Natural killer cell (primary cell): ENCODE results near the gene RFPL4A. TPM values are rescaled to one million over a fixed set of nuclear protein-coding genes. Genes with fewer than 3 reads are reported as not detected.
"Not testable (repeated sequence)": the region's sequence is repeated elsewhere in the genome, so short reads cannot be mapped to it uniquely, and the experiment has no call there.

Source experiments
- ATAC-seq, 3 donors: fragments of 150-1000 bp in 2 of 3; fragments of 200-7000 bp in 1 of 3; cut with Tn5 transposase; 1 replicate in 1 of 3; 2 replicates in 2 of 3; pipeline ENCODE4 v1.10.0; 2021; ENCODE audit warnings: mild to moderate bottlenecking in 2 of 3, moderate library complexity in 2 of 3
- DNase-seq, 2 donors: peaks; one replicate each; pipeline versions ENCODE4 v3.0.0 to v3.0.0-alpha.2; 2013 to 2021; ENCODE audit warnings: mixed read lengths in 1 of 2
- H3K27ac ChIP-seq: one replicate; pipeline ENCODE4 v1.5.1; 2013; ENCODE audit warnings: mild to moderate bottlenecking, low read length
- H3K27me3 ChIP-seq: one replicate; pipeline ENCODE4 v1.6.1; 2013; ENCODE audit warnings: low read length; ENCODE audit not compliant: control insufficient read depth, insufficient read depth
- H3K36me3 ChIP-seq: one replicate; pipeline ENCODE4 v1.6.1; 2013; ENCODE audit warnings: low read length; ENCODE audit not compliant: control insufficient read depth, insufficient read depth
- H3K4me1 ChIP-seq: one replicate; pipeline ENCODE4 v1.6.1; 2013; ENCODE audit warnings: low read length; ENCODE audit not compliant: control insufficient read depth, insufficient read depth
- H3K4me3 ChIP-seq: one replicate; pipeline ENCODE4 v1.5.1; 2013; ENCODE audit warnings: low read length
- H3K9me3 ChIP-seq: one replicate; pipeline ENCODE4 v1.6.1; 2013; ENCODE audit warnings: low read length; ENCODE audit not compliant: control insufficient read depth, insufficient read depth
- H3K27ac Mint-ChIP-seq, 2 donors: one replicate each; pipeline ENCODE4 v1.8.0; 2022; ENCODE audit warnings: mild to moderate bottlenecking in 2 of 2, mixed read lengths in 2 of 2, moderate library complexity in 1 of 2
- H3K27me3 Mint-ChIP-seq, 2 donors: one replicate each; pipeline ENCODE4 v1.8.0; 2022; ENCODE audit warnings: low read depth in 2 of 2, mixed read lengths in 2 of 2
- H3K36me3 Mint-ChIP-seq: one replicate; pipeline ENCODE4 v1.8.0; 2022; ENCODE audit warnings: mixed read lengths
- H3K4me1 Mint-ChIP-seq, 2 donors: one replicate each; pipeline ENCODE4 v1.8.0; 2022; ENCODE audit warnings: mixed read lengths in 2 of 2
- H3K4me3 Mint-ChIP-seq: one replicate; pipeline ENCODE4 v1.8.0; 2022; ENCODE audit warnings: mild to moderate bottlenecking, moderate library complexity, mixed read lengths
- H3K9me3 Mint-ChIP-seq, 2 donors: one replicate each; pipeline ENCODE4 v1.8.0; 2022; ENCODE audit warnings: mixed read lengths in 2 of 2
- CTCF ChIP-seq: fragments of 200-600 bp; IDR thresholded peaks from one replicate; pipeline ENCODE4 v1.8.0; 2022; ENCODE audit warnings: antibody characterized with exemption
- WGBS: methylation state at CpG from one replicate; pipeline ENCODE4 v1.1.7; 2013; ENCODE audit warnings: missing lambda C conversion rate; ENCODE audit not compliant: insufficient coverage; 5-methylcytosine and 5-hydroxymethylcytosine counted together
- intact Hi-C: fragments of 100-400 bp; cut with micrococcal nuclease; formaldehyde crosslinking; loops from one replicate; pipeline ENCODE4 v1.14.2; 2022
- total RNA-seq, 4 donors: library from RNA; stranded (reverse); fragments of 120-200 nt in 1 of 4; gene quantifications; one replicate each; pipeline versions ENCODE4 v1.2.3 to v1.2.4, GENCODE V29; 2013 to 2022

RFPL4A gene
- total RNA-seq, 3 donors from 2014 or later (not counting 1 experiment from before 2014, with no cell fraction given) = not detected

GRCh38 chr19:55750715-55751114 is 8.2 kb upstream of the RFPL4A start:
- no peaks in the 10 kb centered on the region for H3K4me1 Mint-ChIP-seq
- Histone ChIP-seq H3K27ac (no peak overlapping the region), H3K36me3 (no peaks in the 10 kb centered on the region), H3K27me3 (no peaks in the 10 kb centered on the region), H3K9me3 (no peaks in the 10 kb centered on the region), H3K4me3 (no peak overlapping the region), H3K4me1 (no peaks in the 10 kb centered on the region)
- 100% methylated on average over 1 of the region's 6 CpGs for WGBS
- H3K27ac Mint-ChIP-seq = no peak overlapping the region
- TF ChIP-seq CTCF = no peak
- H3K27me3 Mint-ChIP-seq = peaks cover 0 to 7% of the 10 kb centered on the region in 2 donors
- intact Hi-C loops = no loop called here
- H3K36me3 Mint-ChIP-seq = no peaks in the 10 kb centered on the region
- ATAC-seq (no peak), DNase-seq (no peak)
- no peak overlapping the region for H3K4me3 Mint-ChIP-seq
- no peaks in the 10 kb centered on the region for H3K9me3 Mint-ChIP-seq

DNA sequence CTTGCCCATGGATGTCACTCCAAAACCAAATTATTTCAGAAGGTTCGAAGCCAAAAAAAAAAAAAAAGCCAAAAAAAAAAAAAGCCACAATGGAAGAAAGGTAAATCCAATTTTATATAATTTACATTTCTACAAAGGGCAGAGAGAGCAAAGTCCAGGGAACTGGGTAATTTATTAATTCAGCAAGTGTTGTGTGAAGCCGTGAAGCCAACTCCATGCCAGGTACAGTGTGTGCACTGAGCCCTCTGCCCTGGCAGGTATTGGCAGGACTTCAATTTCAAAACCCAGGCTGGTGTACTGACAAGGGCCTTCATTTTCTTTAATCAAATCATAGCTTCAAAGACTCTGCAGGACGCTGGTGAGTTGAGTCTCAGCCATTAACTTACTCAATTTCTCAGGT is 5.5 kb upstream of the RFPL4A start:
- peaks cover 0 to 3% of the 10 kb centered on the region in 2 donors for H3K9me3 Mint-ChIP-seq
- H3K4me3 Mint-ChIP-seq = no peak overlapping the region
- intact Hi-C loops = no loop called here
- DNase-seq (no peak), ATAC-seq (no peak)
- no peaks in the 10 kb centered on the region for H3K4me1 Mint-ChIP-seq
- H3K27ac Mint-ChIP-seq = no peak overlapping the region
- WGBS = 54% methylated on average over 2 of the region's 3 CpGs
- H3K27ac ChIP-seq = no peak overlapping the region
- no peaks in the 10 kb centered on the region for H3K27me3 ChIP-seq
- no peaks in the 10 kb centered on the region for H3K36me3 Mint-ChIP-seq
- no peaks in the 10 kb centered on the region for H3K36me3 ChIP-seq
- H3K4me1 ChIP-seq = no peaks in the 10 kb centered on the region
- H3K4me3 ChIP-seq = no peak overlapping the region
- TF ChIP-seq CTCF = no peak
- H3K27me3 Mint-ChIP-seq = peaks cover 5 to 12% of the 10 kb centered on the region in 2 donors
- peaks cover 4% of the 10 kb centered on the region for H3K9me3 ChIP-seq

- H3K27me3 ChIP-seq, H3K4me3 ChIP-seq, H3K4me1 Mint-ChIP-seq, H3K36me3 Mint-ChIP-seq, H3K9me3 Mint-ChIP-seq, H3K36me3 ChIP-seq, H3K9me3 ChIP-seq, H3K4me1 ChIP-seq, H3K27ac ChIP-seq, H3K27ac Mint-ChIP-seq, intact Hi-C loops, ATAC-seq, DNase-seq, H3K4me3 Mint-ChIP-seq: not testable (repeated sequence)
- 82% methylated on average over 4 of the region's 4 CpGs for WGBS
- peaks cover 5 to 12% of the 10 kb centered on the region in 2 donors for H3K27me3 Mint-ChIP-seq
These were observed 2.1 kb upstream of the RFPL4A start for GRCh38 chr19:55756808-55757207.

GRCh38 chr19:55766466-55766865 is 7.6 kb downstream of the RFPL4A start:
- ATAC-seq (no peak), DNase-seq (no peak)
- Histone ChIP-seq H3K27me3 (no peaks in the 10 kb centered on the region), H3K27ac (no peak overlapping the region), H3K4me3 (no peak overlapping the region), H3K9me3 (no peaks in the 10 kb centered on the region), H3K36me3 (no peaks in the 10 kb centered on the region), H3K4me1 (peaks cover 2% of the 10 kb centered on the region)
- intact Hi-C loops = no loop called here
- Mint-ChIP-seq H3K4me3 (no peak overlapping the region), H3K9me3 (peaks cover 2% of the 10 kb centered on the region in 2 donors), H3K27ac (no peak overlapping the region), H3K4me1 (peaks cover 4 to 6% of the 10 kb centered on the region in 2 donors), H3K36me3 (no peaks in the 10 kb centered on the region), H3K27me3 (peaks cover 14 to 23% of the 10 kb centered on the region in 2 donors)
- TF ChIP-seq CTCF = no peak
- 63% methylated on average over 7 of the region's 7 CpGs for WGBS

GRCh38 chr19:55768818-55769217 is 9.9 kb downstream of the RFPL4A start, which contains the start of gene RFPL4AL1:
TSS of gene RFPL4AL1 (plus strand) at chr19:55769118. CDS start at chr19:55771805, 2,687 bp downstream.
- H3K27me3 Mint-ChIP-seq = peaks cover 14 to 23% of the 10 kb centered on the region in 2 donors
- H3K36me3 Mint-ChIP-seq, H3K4me1 Mint-ChIP-seq, H3K36me3 ChIP-seq, ATAC-seq, H3K4me3 Mint-ChIP-seq, DNase-seq, H3K4me3 ChIP-seq, H3K27me3 ChIP-seq, H3K9me3 ChIP-seq, H3K27ac Mint-ChIP-seq, H3K27ac ChIP-seq, H3K9me3 Mint-ChIP-seq, H3K4me1 ChIP-seq, intact Hi-C loops: not testable (repeated sequence)
- WGBS = 89% methylated on average over 4 of the region's 6 CpGs

- H3K4me3 ChIP-seq, intact Hi-C loops, H3K36me3 Mint-ChIP-seq, H3K36me3 ChIP-seq, H3K27ac ChIP-seq, H3K9me3 ChIP-seq, H3K27me3 ChIP-seq, H3K4me1 ChIP-seq, H3K4me3 Mint-ChIP-seq, H3K27ac Mint-ChIP-seq, H3K4me1 Mint-ChIP-seq, DNase-seq, ATAC-seq, H3K9me3 Mint-ChIP-seq: not testable (repeated sequence)
- H3K27me3 Mint-ChIP-seq = peaks cover 13 to 23% of the 10 kb centered on the region in 2 donors
- 67% methylated on average over 1 of the region's 3 CpGs for WGBS
These were observed 10.7 kb downstream of the RFPL4A start for GRCh38 chr19:55769632-55770031.
